Measurements from ENCODE around the gene DIRAS1. TPM values are rescaled to one million over a fixed set of nuclear protein-coding genes. Genes with fewer than 3 reads are reported as not detected.

The DIRAS1 gene
- total RNA-seq, 1 experiment from 2014 or later = 7.8 TPM

DNA sequence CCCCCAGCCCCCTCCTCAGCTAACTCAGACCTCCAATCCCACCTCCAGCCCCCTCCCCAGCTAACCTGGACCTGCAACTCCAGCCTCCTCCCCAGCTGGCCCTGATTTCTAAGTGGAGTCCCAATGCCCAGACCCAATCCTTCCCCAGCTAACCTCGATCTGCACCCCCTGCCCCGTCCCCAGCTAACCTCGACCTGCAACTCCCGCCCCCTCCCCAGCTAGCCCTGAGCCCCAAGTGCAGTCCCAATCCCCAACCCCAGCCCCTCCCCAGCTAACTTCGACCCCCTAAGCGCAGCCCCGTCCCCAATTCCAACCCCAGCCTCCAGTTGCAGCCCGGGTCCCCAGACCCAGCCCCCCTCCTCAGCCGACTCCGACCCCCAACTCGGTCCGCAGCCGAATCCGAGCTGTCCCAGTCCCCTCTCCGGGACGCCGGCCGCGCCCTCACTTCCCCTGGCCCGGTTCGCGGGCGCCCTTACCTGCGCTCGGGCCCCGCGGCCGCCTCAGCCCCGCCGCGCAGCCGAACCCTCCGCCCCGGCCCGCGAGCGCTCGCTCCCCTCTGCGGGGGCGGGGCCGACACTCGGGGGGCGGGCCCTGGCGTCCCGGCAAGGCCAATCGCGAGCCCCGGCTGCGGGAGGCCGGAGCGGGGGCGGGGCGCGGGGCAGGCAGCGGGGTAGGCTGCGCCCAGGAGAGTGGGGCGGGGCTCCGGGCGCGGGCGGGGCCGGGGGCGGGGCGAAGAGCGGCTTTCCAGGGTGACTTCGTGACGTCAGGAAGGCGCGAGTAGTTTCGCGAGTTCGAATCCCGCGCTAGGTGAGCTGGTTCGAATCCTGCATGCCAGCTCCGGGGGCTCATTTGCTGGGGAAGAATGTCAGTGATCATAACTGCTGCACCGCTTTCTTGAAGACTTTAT lies 18.7 kb downstream of the DIRAS1 start, which contains the start of gene GNG7:
GNG7 (minus strand) TSS at position 525 of the 907 bp plus-strand sequence. CDS start 182,006 bp downstream, outside the sequence.
- no peak within 1 kb of the TSS for H2AK5ac ChIP-seq (ENCODE audit: insufficient read length, low read length)
- peak within 1 kb of the TSS; percentile 33 for H3K9ac ChIP-seq (ENCODE audit: extremely low read depth, insufficient read length, low read length)
- no CpG with 5 or more reads among the region's 77 CpGs for WGBS (ENCODE audit: extremely low coverage, insufficient read length, low lambda C conversion rate)
- H2BK15ac ChIP-seq (ENCODE audit: low read depth, low read length) = no peak within 1 kb of the TSS
- no peak within 1 kb of the TSS for H2BK12ac ChIP-seq (ENCODE audit: insufficient read length, low read depth, low read length)
- no peak within 1 kb of the TSS for H2BK20ac ChIP-seq (ENCODE audit: low read depth, low read length, poor library complexity, severe bottlenecking)
- no peaks in the 10 kb centered on the region for H3K79me1 ChIP-seq (ENCODE audit: insufficient read depth, low read depth, low read length, poor library complexity, severe bottlenecking)
- H4K8ac ChIP-seq (replicated peaks; ENCODE audit: insufficient read length, low read depth, low read length) = no peak within 1 kb of the TSS
- H3K56ac ChIP-seq (ENCODE audit: insufficient read length, low read depth, low read length) = no peak within 1 kb of the TSS
- H2BK5ac ChIP-seq (ENCODE audit: insufficient read length, low read length) = no peak within 1 kb of the TSS
- peaks cover 6% of the 10 kb centered on the region; the same call in 1 of the 2 replicates for H3K27me3 ChIP-seq (ENCODE audit: insufficient read depth, low read length)
- no peaks in the 10 kb centered on the region for H3K79me2 ChIP-seq (ENCODE audit: insufficient read depth, low read length)
- H2AFZ ChIP-seq (ENCODE audit: low read length) = no peak within 1 kb of the TSS
- no peak within 1 kb of the TSS for H2BK120ac ChIP-seq (ENCODE audit: low read depth, low read length, poor library complexity, severe bottlenecking)
- TF ChIP-seq, protein P1, sequence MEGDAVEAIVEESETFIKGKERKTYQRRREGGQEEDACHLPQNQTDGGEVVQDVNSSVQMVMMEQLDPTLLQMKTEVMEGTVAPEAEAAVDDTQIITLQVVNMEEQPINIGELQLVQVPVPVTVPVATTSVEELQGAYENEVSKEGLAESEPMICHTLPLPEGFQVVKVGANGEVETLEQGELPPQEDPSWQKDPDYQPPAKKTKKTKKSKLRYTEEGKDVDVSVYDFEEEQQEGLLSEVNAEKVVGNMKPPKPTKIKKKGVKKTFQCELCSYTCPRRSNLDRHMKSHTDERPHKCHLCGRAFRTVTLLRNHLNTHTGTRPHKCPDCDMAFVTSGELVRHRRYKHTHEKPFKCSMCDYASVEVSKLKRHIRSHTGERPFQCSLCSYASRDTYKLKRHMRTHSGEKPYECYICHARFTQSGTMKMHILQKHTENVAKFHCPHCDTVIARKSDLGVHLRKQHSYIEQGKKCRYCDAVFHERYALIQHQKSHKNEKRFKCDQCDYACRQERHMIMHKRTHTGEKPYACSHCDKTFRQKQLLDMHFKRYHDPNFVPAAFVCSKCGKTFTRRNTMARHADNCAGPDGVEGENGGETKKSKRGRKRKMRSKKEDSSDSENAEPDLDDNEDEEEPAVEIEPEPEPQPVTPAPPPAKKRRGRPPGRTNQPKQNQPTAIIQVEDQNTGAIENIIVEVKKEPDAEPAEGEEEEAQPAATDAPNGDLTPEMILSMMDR (conservative IDR thresholded peaks at IDR 0.05) = no peak
- H3K4ac ChIP-seq (ENCODE audit: low read depth, low read length) = no peak within 1 kb of the TSS
- H3K9me3 ChIP-seq (ENCODE audit: control insufficient read depth, low read depth, low read length) = no peaks in the 10 kb centered on the region
- no peak within 1 kb of the TSS for H4K5ac ChIP-seq (ENCODE audit: insufficient read length, low read depth, low read length)
- H4K20me1 ChIP-seq (ENCODE audit: control insufficient read depth, insufficient read depth, insufficient read length) = no peaks in the 10 kb centered on the region
- peaks cover 28% of the 10 kb centered on the region for H3K27me3 Mint-ChIP-seq (ENCODE audit: low read depth)
- peak within 1 kb of the TSS; percentile 78 to 95 for H3K4me3 Mint-ChIP-seq
- no peaks in the 10 kb centered on the region; a peak in 1 of 7 replicates for H3K36me3 Mint-ChIP-seq (ENCODE audit: insufficient read depth in 1 of 3, low read depth in 3 of 3)
- no peak within 1 kb of the TSS for H3T11ph ChIP-seq (ENCODE audit: low read length)
- H3K27ac ChIP-seq (ENCODE audit: insufficient read length, low read depth, low read length) = no peak within 1 kb of the TSS
- peak within 1 kb of the TSS; percentile 67 for H3K18ac ChIP-seq (ENCODE audit: insufficient read length, low read depth, low read length)
- H3K4me1 Mint-ChIP-seq = peaks cover 12 to 17% of the 10 kb centered on the region in 2 experiments
- H3K4me2 ChIP-seq (ENCODE audit: insufficient read depth, insufficient read length, low read length) = peak within 1 kb of the TSS; percentile 98
- no peak within 1 kb of the TSS for H3K23ac ChIP-seq (ENCODE audit: insufficient read length, low read depth, low read length)
- peaks cover 7% of the 10 kb centered on the region for H3K23me2 ChIP-seq (ENCODE audit: insufficient read length, low read depth, low read length, poor library complexity, severe bottlenecking)
- no peaks in the 10 kb centered on the region for H3K9me3 Mint-ChIP-seq
- H3K27ac Mint-ChIP-seq = peak within 1 kb of the TSS in 1 of 3 experiments; percentile 52; a peak in 1 of 7 replicates
- no peaks in the 10 kb centered on the region for H3K4me1 ChIP-seq (ENCODE audit: insufficient read depth, low read length)
- DNase-seq = peak; percentile 94
- peak within 1 kb of the TSS; percentile 82; the same call in 1 of the 2 replicates for H3K14ac ChIP-seq (ENCODE audit: insufficient read depth, low read length)
- H4K91ac ChIP-seq (ENCODE audit: insufficient read length, low read depth, low read length) = no peak within 1 kb of the TSS

Measured in H9 (cell line).